SU-DHL-6 (cell line): ENCODE measurements around the gene CANT1.

Experiments
- H2AFZ ChIP-seq: fragments of 200-600 bp; sonication (generic); 2 replicates; pipeline ENCODE4 v1.6.1; 2014; ENCODE audit warnings: low read depth, mild to moderate bottlenecking, moderate library complexity, mixed read lengths, antibody characterized with exemption, low read length; ENCODE audit not compliant: severe bottlenecking
- H3F3A ChIP-seq: fragments of 200-600 bp; shearing (Covaris generic); 2 replicates; pipeline ENCODE4 v1.6.0; 2016; ENCODE audit warnings: antibody characterized with exemption, mild to moderate bottlenecking; ENCODE audit not compliant: insufficient read depth
- H3K27ac ChIP-seq: fragments of 200-600 bp; sonication (generic); 2 replicates; pipeline ENCODE4 v1.5.1; 2016; ENCODE audit warnings: low read depth, mild to moderate bottlenecking, low read length, moderate library complexity, mixed read lengths
- H3K27me3 ChIP-seq: fragments of 200-600 bp; sonication (generic), shearing (Covaris generic); 2 replicates; pipeline ENCODE4 v1.6.0; 2014; ENCODE audit warnings: mild to moderate bottlenecking, low read length
- H3K36me3 ChIP-seq: fragments of 200-600 bp; sonication (generic); 2 replicates; pipeline ENCODE4 v1.6.1; 2014; ENCODE audit warnings: mild to moderate bottlenecking, low read length, mixed read lengths
- H3K4me2 ChIP-seq: fragments of 300-600, 200-600 bp; shearing (Covaris generic), sonication (generic); 2 replicates; pipeline ENCODE4 v1.6.0; 2014; ENCODE audit warnings: low read length, low read depth, mild to moderate bottlenecking; ENCODE audit not compliant: poor library complexity, severe bottlenecking
- H3K4me3 ChIP-seq: fragments of 200-600 bp; sonication (generic); 2 replicates; pipeline ENCODE4 v1.5.1; 2014; ENCODE audit warnings: antibody characterized with exemption, low read length, mild to moderate bottlenecking, mixed read lengths; ENCODE audit not compliant: insufficient read depth, poor library complexity, severe bottlenecking
- H3K79me2 ChIP-seq: fragments of 200-600 bp; sonication (generic); 2 replicates; pipeline ENCODE4 v1.6.1; 2014; ENCODE audit warnings: mild to moderate bottlenecking, low read length, moderate library complexity; ENCODE audit not compliant: insufficient read depth
- H3K9ac ChIP-seq: fragments of 200-600 bp; sonication (generic); 2 replicates; pipeline ENCODE4 v1.7.0; 2014; ENCODE audit warnings: mild to moderate bottlenecking, low read length
- H3K9me2 ChIP-seq: fragments of 200-600 bp; sonication (generic); replicated peaks from 2 replicates; pipeline ENCODE4 v1.6.1; 2014; ENCODE audit warnings: low read length; ENCODE audit not compliant: insufficient read depth
- H3K9me3 ChIP-seq: fragments of 200-600 bp; sonication (generic); 2 replicates; pipeline ENCODE4 v1.6.1; 2014; ENCODE audit warnings: low read length, mixed read lengths; ENCODE audit not compliant: insufficient read depth
- H4K20me1 ChIP-seq: fragments of 200-600 bp; sonication (generic); 2 replicates; pipeline ENCODE4 v1.6.1; 2014; ENCODE audit warnings: low read depth, mild to moderate bottlenecking, antibody characterized with exemption, low read length, moderate library complexity, mixed read lengths
- CTCF ChIP-seq: fragments of 200-600 bp; sonication (generic); IDR thresholded peaks from one replicate; pipeline ENCODE4 v1.5.1; 2017; ENCODE audit warnings: antibody characterized with exemption, mild to moderate bottlenecking, low read length, moderate library complexity; ENCODE audit not compliant: insufficient read depth, poor library complexity, severe bottlenecking
- EZH2phosphoT487 ChIP-seq: fragments of 200-600 bp; sonication (generic), shearing (Covaris generic); conservative IDR thresholded peaks from 2 replicates; pipeline ENCODE4 v1.6.1; 2018; ENCODE audit warnings: mild to moderate bottlenecking, antibody characterized with exemption, low read length, moderate library complexity, mixed read lengths

Gene CANT1

DNA sequence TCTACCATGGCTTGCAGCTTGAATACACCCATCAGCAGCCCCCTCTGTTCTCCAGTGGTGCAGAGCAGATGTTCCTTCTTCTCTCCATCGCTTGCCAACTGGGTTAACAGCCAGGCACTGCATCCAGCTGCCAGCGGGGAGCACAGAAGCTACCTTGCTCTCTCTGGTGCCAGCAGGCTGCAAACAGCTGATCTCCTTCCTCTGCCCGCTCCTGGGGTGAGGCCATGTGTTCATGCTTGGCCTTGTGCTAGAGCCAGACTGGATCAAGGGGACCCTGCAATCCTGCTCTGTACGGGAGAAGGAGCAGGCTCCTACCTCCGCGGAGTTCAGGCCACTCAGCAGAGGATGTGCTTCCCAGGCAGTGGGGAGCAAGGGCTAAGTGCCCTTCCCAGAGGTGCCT is 41.0 kb upstream of the CANT1 start:
- Histone ChIP-seq H3K27ac (no peak overlapping the region), H3K9me3 (no peaks in the 10 kb centered on the region), H3K4me2 (no peak overlapping the region), H3K27me3 (no peaks in the 10 kb centered on the region; the same call in 1 of the 2 replicates), H3K9me2 (no peaks in the 10 kb centered on the region), H3K36me3 (no peaks in the 10 kb centered on the region), H3K79me2 (no peaks in the 10 kb centered on the region), H3K9ac (no peak overlapping the region), H3F3A (no peaks in the 10 kb centered on the region), H2AFZ (no peak overlapping the region), H3K4me3 (no peak overlapping the region), H4K20me1 (no peaks in the 10 kb centered on the region)
- TF ChIP-seq CTCF (no peak), EZH2phosphoT487 (no peak)

DNA sequence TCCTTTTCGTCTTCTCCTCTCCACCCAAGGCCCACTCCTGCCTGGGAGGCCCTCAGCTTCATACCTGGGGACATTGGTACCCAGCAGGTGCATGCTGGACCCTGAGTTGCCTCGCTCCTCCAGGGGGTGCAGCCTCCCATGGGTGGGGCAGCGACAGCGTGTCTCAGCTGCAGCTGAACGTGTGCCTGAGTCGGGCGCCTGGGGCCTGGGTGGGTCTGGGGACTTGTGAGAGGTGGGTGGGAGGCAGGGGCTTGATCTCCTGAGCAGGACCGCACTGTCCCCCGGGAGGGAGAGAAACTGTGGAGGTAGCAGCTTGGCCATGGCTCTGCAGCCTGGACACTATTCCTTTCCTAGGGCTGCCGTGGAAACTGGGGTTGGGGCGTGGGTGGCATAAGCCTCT is 40.3 kb upstream of the CANT1 start:
- Histone ChIP-seq H3F3A (no peaks in the 10 kb centered on the region), H3K9ac (no peak overlapping the region), H2AFZ (no peak overlapping the region), H3K27ac (no peak overlapping the region), H4K20me1 (no peaks in the 10 kb centered on the region), H3K9me2 (no peaks in the 10 kb centered on the region), H3K4me3 (no peak overlapping the region), H3K79me2 (no peaks in the 10 kb centered on the region), H3K4me2 (no peak overlapping the region), H3K36me3 (no peaks in the 10 kb centered on the region), H3K9me3 (no peaks in the 10 kb centered on the region), H3K27me3 (no peaks in the 10 kb centered on the region; the same call in 1 of the 2 replicates)
- TF ChIP-seq CTCF (no peak), EZH2phosphoT487 (no peak)

- H3K9ac ChIP-seq, result no peak overlapping the region
- H2AFZ ChIP-seq, result no peak overlapping the region
These were observed 39.5 kb upstream of the CANT1 start for GRCh38 chr17:79048826-79049755.

More at GRCh38 chr17:79048826-79049755, 39.5 kb upstream of the CANT1 start:
- H3K27me3 ChIP-seq, result no peaks in the 10 kb centered on the region
- H3F3A ChIP-seq, result no peaks in the 10 kb centered on the region
- no peaks in the 10 kb centered on the region for H3K9me3 ChIP-seq
- no peaks in the 10 kb centered on the region for H3K36me3 ChIP-seq
- H3K79me2 ChIP-seq, result no peaks in the 10 kb centered on the region
- H3K4me2 ChIP-seq, result no peak overlapping the region
- no peaks in the 10 kb centered on the region for H4K20me1 ChIP-seq
- no peak overlapping the region for H3K27ac ChIP-seq
- no peak overlapping the region for H3K4me3 ChIP-seq
- TF ChIP-seq CTCF (no peak), EZH2phosphoT487 (no peak)
- no peaks in the 10 kb centered on the region for H3K9me2 ChIP-seq
